Lower leg skin (tissue), 4 donors: ENCODE data around the gene BTNL9. TPM values are rescaled to one million over a fixed set of nuclear protein-coding genes. Genes with fewer than 3 reads are reported as not detected.

Experiments
- DNase-seq, 2 donors: peaks; one replicate each; pipeline ENCODE4 v3.0.0-alpha.2; 2019; ENCODE audit warnings: low spot score in 2 of 2
- H3K4me3 ChIP-seq: fragments of 200-600 bp; sonication (generic); 2 replicates; pipeline ENCODE4 v1.5.1; 2017; ENCODE audit warnings: mild to moderate bottlenecking, low read depth; ENCODE audit not compliant: poor library complexity, severe bottlenecking
- POLR2A ChIP-seq, 2 donors: fragments of 450-650 bp; IDR thresholded peaks; one replicate each; pipeline ENCODE4 v1.6.1; 2016 to 2017; ENCODE audit warnings: antibody characterized with exemption in 2 of 2, mild to moderate bottlenecking in 1 of 2, moderate library complexity in 1 of 2
- WGBS, 2 donors: methylation state at CpG; one replicate each; pipeline ENCODE4 v1.1.5; 2018; 5-methylcytosine and 5-hydroxymethylcytosine counted together
- intact Hi-C: fragments of 100-400 bp; cut with DNase I; formaldehyde crosslinking; loops from one replicate; pipeline ENCODE4 v1.15.0; 2023; ENCODE audit warnings: low total_unique reads
- total RNA-seq, 4 donors: library from RNA; depleted of rRNA; stranded (reverse); fragments of >200 nt; gene quantifications; one replicate each; pipeline ENCODE4 v1.1.0, GENCODE V29; 2016
- TF ChIP-seq, protein P1 (sequence below), 3 donors: fragments of 450-650 bp; IDR thresholded peaks; one replicate each; pipeline ENCODE4 v1.5.1; 2016; ENCODE audit warnings: antibody characterized with exemption in 3 of 3, mild to moderate bottlenecking in 3 of 3, moderate library complexity in 2 of 3

The BTNL9 gene
- total RNA-seq, 4 donors from 2014 or later, result 11.7 to 26.6 (median 16.2) TPM

DNA sequence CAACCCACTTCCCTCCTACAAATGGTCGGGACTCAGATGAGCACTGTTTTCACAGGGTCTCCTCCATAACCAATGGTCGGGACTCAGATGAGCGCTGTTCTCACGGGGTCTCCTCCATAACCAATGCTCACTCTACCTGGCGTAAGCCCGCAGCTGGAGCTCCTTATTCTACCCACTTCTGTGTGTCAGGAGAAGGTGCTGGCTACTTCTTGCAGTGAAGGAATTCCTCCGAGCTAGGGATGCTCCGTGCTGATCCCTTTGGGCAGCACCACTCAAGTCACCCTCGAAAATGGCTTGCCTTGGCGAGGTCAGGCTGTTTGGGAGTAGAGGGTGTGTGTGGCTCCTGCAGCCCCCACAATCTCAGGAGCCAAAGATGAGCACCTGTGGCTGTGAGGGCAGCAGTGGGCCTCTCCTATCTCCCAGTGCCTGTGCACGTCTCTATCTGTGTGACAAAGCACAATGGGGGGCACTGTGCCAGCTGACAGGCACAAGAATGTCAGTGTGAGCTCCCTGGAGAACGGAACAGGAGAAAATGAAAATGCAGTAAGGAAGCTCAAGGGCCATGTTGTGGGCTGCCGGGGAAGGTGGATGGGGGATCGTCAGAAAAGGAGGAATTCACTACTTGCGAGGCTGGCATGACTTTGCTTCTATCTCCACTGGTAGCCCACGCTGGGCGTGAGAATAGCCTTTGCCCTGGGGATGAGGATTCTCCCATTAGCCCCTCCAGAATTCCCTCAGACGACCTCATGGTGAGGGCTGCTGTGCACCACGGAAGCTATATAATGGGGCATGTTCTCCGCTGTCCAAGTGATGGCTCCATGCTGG is 3.9 kb upstream of the BTNL9 start:
- peak in 1 of 2 donors; percentile 71 for DNase-seq
- WGBS, 2 donors, result 71 to 75% methylated on average over 20 of the region's 20 CpGs
- TF ChIP-seq, protein P1, sequence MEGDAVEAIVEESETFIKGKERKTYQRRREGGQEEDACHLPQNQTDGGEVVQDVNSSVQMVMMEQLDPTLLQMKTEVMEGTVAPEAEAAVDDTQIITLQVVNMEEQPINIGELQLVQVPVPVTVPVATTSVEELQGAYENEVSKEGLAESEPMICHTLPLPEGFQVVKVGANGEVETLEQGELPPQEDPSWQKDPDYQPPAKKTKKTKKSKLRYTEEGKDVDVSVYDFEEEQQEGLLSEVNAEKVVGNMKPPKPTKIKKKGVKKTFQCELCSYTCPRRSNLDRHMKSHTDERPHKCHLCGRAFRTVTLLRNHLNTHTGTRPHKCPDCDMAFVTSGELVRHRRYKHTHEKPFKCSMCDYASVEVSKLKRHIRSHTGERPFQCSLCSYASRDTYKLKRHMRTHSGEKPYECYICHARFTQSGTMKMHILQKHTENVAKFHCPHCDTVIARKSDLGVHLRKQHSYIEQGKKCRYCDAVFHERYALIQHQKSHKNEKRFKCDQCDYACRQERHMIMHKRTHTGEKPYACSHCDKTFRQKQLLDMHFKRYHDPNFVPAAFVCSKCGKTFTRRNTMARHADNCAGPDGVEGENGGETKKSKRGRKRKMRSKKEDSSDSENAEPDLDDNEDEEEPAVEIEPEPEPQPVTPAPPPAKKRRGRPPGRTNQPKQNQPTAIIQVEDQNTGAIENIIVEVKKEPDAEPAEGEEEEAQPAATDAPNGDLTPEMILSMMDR (IDR thresholded peaks at IDR 0.05), result no peak
- TF ChIP-seq POLR2A (IDR thresholded peaks at IDR 0.05), result no peak
- no peak overlapping the region for H3K4me3 ChIP-seq
- intact Hi-C loops, result no loop called here

- no peak for DNase-seq
- 77 to 79% methylated on average over 9 to 13 of the region's 13 CpGs for WGBS, 2 donors
- no peak overlapping the region for H3K4me3 ChIP-seq
- TF ChIP-seq, protein P1 (IDR thresholded peaks at IDR 0.05), result no peak
- no peak for TF ChIP-seq POLR2A (IDR thresholded peaks at IDR 0.05)
- intact Hi-C loops, result no loop called here
These were observed 3.2 kb upstream of the BTNL9 start for GRCh38 chr5:181036816-181037364.

DNA sequence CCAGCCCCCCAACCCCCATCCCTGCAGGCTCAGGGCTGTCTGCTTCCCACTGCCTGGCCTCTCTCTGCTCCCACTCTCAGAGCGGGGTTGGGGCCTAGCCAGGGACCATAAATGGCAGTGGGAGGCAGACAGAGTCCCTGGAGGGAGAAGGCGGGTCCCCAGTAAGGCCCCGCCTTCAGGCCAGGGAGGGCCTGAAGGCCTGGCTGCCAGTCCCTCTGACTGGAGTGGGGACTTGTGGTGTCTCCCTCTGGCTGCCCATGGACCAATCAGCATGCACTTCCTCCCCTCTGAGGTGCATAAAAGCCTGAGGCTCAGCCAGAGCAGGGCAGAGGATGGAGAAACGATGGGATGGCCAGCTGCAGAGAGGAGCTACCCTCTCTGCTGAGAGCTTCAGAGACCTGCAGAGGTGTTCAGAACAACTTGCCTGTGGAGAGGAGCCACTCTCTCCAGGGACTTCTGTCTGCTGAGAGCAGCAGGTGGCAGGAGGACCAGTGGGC is 2.7 kb upstream of the BTNL9 start:
- WGBS, 2 donors, result 70 to 71% methylated on average over 4 of the region's 4 CpGs
- intact Hi-C loops, result no loop called here
- peak in 1 of 2 donors; percentile 53 for DNase-seq
- H3K4me3 ChIP-seq, result no peak overlapping the region
- TF ChIP-seq POLR2A (IDR thresholded peaks at IDR 0.05), result no peak
- TF ChIP-seq, protein P1 (IDR thresholded peaks at IDR 0.05), result no peak

- H3K4me3 ChIP-seq, result no peak overlapping the region
- intact Hi-C loops, result no loop called here
- TF ChIP-seq POLR2A (IDR thresholded peaks at IDR 0.05), result no peak
- TF ChIP-seq, protein P1 (IDR thresholded peaks at IDR 0.05), result no peak
- DNase-seq, result no peak
- 69 to 77% methylated on average over 7 to 8 of the region's 8 CpGs for WGBS, 2 donors
These were observed 595 bp upstream of the BTNL9 start for GRCh38 chr5:181039471-181039870.

- 86 to 87% methylated on average over 8 of the region's 8 CpGs for WGBS, 2 donors
- TF ChIP-seq, protein P1 (IDR thresholded peaks at IDR 0.05), result no peak
- TF ChIP-seq POLR2A (IDR thresholded peaks at IDR 0.05), result no peak
- DNase-seq, result no peak
- intact Hi-C loops, result no loop called here
- H3K4me3 ChIP-seq, result no peak overlapping the region
These were observed 522 bp downstream of the BTNL9 start for GRCh38 chr5:181040631-181040945.
